ENCODE data around the gene WWOX.

The WWOX gene

DNA sequence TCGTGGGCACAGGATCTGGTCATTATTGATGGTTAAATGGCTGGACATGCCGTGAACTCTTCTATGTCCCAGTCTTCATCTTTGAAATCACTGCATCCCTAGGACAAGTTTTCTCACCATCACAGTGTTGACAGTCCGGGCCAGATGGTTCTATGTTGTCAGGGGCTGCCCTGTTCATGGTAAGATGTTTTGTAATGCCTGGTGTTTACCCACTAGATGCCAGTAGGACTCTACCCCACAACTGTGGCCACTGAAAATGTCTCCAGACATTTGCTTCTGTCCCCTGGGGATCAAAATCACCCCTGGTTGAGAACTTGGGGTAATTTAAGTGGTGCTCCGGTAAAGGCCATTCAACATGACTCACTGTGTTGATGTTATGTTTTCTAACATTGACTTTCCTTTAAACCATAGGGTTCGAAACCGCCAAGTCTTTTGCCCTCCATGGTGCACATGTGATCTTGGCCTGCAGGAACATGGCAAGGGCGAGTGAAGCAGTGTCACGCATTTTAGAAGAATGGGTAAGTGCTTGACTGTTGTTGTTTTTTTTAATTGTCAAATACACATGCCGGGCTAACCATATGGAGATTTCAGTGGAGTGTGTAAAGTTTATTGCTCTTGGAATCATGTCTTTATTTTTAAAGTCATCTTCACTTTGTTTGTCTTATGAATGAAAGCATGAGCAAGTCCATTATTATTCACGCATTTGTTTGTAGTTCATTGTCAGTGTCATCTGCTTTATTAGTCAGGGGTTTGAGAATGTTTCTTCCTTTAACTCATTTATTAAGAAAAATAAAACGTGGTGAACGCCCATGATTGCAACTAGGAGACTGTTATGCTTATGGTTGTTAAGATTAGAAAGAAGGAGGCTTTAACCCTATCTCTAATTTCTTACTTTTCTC, 64.6 kb downstream of the WWOX start:
- Mint-ChIP-seq H3K27ac (ENCODE audit: low read depth) (no peak overlapping the region), H3K4me1 (peaks cover 11% of the 10 kb centered on the region), H3K36me3 (ENCODE audit: insufficient read depth) (peaks cover 2% of the 10 kb centered on the region), H3K27me3 (no peaks in the 10 kb centered on the region), H3K4me3 (no peak overlapping the region), H3K9me3 (peaks cover 6% of the 10 kb centered on the region)
- ATAC-seq (replicated peaks; ENCODE audit: extremely low read depth, poor library complexity, severe bottlenecking) (no peak), DNase-seq (ENCODE audit: low spot score in 2 of 2) (no peak)

DNA sequence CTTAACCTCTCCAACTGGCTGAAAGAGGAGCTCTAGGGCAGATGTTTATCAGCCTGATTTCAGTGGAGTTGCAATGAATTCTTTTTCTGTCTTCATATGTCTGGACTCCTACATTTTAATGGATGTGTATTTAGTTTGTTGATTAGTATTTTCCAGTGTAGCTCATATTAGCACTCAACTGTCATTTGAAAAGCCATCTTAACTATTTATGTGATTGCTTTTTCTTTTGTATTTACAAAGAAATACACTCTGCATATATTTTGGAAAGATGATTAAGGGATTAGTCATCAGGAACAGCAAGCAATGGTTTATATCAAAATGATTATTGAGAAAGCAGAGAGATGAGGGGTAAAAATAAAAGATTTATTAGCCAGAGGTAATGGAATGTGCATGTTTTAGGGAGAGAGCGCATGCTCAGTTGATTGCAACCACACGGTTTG, 71.1 kb downstream of the WWOX start:
- H3K4me3 Mint-ChIP-seq, result no peak overlapping the region
- no peak for DNase-seq (ENCODE audit: low spot score in 2 of 2)

DNA sequence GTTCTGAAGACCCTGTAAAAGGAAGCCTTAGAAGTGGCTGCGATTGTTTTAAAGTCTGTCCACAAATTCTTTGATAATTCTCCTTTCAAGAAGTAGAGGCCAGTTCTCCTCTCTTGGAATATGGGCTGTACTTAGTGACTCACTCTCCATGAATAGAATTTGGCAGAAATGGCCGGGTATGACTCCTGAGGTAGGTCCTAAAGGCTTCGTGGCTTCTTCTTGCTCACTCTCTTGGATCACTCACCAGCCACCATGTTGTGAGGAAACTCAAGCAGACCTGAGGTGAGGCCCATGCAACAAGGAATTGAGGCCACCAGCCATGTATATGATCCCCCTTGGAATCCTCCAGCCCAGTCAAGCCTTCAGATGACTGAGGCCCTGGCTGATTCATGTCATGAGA, 75.8 kb downstream of the WWOX start:
- Mint-ChIP-seq H3K9me3 (no peaks in the 10 kb centered on the region), H3K4me1 (no peaks in the 10 kb centered on the region), H3K27me3 (no peaks in the 10 kb centered on the region), H3K4me3 (no peak overlapping the region), H3K36me3 (ENCODE audit: insufficient read depth) (no peaks in the 10 kb centered on the region), H3K27ac (ENCODE audit: low read depth) (no peak overlapping the region)
- ATAC-seq (replicated peaks; ENCODE audit: extremely low read depth, poor library complexity, severe bottlenecking) (no peak), DNase-seq (ENCODE audit: low spot score in 2 of 2) (no peak)

More for the DNA sequence above, 71.1 kb downstream of the WWOX start:
- no peaks in the 10 kb centered on the region for H3K4me1 Mint-ChIP-seq
- H3K27ac Mint-ChIP-seq (ENCODE audit: low read depth), result no peak overlapping the region
- H3K9me3 Mint-ChIP-seq, result no peaks in the 10 kb centered on the region
- no peaks in the 10 kb centered on the region for H3K27me3 Mint-ChIP-seq
- ATAC-seq (replicated peaks; ENCODE audit: extremely low read depth, poor library complexity, severe bottlenecking), result no peak
- H3K36me3 Mint-ChIP-seq (ENCODE audit: insufficient read depth), result peaks cover 2% of the 10 kb centered on the region

DNA sequence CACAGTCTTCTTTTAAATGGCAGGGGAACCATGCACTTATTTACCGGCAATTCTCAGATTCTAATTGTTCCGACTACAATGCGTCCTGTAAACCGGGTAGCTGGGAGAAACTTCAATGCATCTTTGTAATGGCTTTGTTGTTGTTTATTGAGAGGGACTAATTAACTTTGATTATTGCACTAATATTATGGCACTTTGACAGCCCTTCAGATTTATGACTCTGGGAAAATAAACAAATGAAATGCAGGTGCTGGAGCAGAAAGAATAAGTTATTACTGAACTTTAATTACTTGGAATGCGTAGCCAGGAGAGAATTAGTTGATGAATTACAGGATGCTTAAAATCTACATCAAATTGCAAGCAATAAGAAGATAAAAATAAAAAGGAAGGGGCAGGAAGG, 77.0 kb downstream of the WWOX start:
- no peaks in the 10 kb centered on the region for H3K9me3 Mint-ChIP-seq
- H3K4me3 Mint-ChIP-seq, result no peak overlapping the region
- DNase-seq (ENCODE audit: low spot score in 2 of 2) (no peak), ATAC-seq (replicated peaks; ENCODE audit: extremely low read depth, poor library complexity, severe bottlenecking) (no peak)
- H3K27ac Mint-ChIP-seq (ENCODE audit: low read depth), result no peak overlapping the region
- H3K4me1 Mint-ChIP-seq, result no peaks in the 10 kb centered on the region
- no peaks in the 10 kb centered on the region for H3K36me3 Mint-ChIP-seq (ENCODE audit: insufficient read depth)
- no peaks in the 10 kb centered on the region for H3K27me3 Mint-ChIP-seq

DNA sequence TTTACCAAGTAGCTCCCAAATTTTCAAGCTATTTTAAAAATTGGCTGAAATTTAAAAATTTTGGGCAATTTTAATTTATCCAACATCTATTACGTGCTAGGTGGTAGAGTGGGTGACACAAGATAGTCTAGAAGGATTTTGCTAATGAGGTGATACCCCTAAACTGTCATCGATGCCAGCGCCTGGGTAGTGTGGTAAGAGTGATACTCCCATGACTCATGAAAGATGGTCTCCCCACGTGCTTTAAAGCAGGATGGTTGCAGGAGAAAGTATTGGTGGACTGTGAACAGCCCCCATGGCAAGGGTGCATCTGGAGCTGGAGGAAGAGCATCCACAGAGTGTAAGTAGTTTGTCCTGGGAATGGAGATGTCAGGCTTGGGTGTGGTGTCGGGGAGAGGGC, 77.8 kb downstream of the WWOX start:
- Mint-ChIP-seq H3K4me1 (no peaks in the 10 kb centered on the region), H3K4me3 (no peak overlapping the region), H3K27ac (ENCODE audit: low read depth) (no peak overlapping the region), H3K36me3 (ENCODE audit: insufficient read depth) (no peaks in the 10 kb centered on the region), H3K27me3 (no peaks in the 10 kb centered on the region), H3K9me3 (no peaks in the 10 kb centered on the region)
- ATAC-seq (replicated peaks; ENCODE audit: extremely low read depth, poor library complexity, severe bottlenecking) (no peak), DNase-seq (ENCODE audit: low spot score in 2 of 2) (no peak)

DNA sequence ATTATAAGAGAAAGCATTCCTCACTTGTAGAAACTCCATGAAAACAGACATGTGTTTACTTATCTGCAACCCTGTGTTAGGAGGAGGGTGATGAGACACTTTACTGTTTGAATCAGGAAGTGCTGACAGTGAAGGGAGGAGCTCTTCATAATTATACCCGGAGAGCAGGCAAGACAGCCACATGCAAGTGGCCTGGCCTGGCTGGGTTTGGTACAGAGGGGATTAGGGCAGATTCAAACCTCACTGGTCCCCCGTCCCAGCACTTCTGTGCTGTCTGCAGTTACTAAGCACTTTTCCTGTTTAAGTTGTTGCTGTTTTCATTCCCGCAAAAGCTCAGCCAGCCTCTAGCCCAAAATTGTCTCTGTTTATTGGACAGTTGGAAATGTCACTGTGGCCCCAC, 78.5 kb downstream of the WWOX start:
- Mint-ChIP-seq H3K4me1 (no peaks in the 10 kb centered on the region), H3K27me3 (no peaks in the 10 kb centered on the region), H3K27ac (ENCODE audit: low read depth) (no peak overlapping the region), H3K4me3 (no peak overlapping the region), H3K36me3 (ENCODE audit: insufficient read depth) (no peaks in the 10 kb centered on the region), H3K9me3 (no peaks in the 10 kb centered on the region)
- no peak for ATAC-seq (replicated peaks; ENCODE audit: extremely low read depth, poor library complexity, severe bottlenecking)
- no peak for DNase-seq (ENCODE audit: low spot score in 2 of 2)

DNA sequence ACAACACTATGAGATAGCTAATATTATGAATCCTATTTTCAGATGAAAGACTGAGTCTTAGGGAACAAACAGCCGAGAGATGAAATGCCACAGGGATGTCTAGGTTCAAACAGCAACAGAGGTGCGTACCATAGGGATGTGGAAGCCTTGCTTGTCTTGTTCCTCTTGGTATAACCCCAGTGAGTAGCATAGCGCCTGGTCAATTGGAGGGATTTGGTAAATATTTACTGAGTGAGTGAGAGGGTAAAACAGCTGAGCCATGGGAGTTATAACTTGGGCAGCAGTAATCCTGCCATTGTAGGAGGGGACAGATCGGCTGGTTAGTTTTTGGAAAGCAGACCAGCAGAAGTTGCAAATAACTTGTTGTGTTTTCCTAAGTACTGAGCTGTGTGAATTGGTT, 80.2 kb downstream of the WWOX start:
- DNase-seq (ENCODE audit: low spot score in 2 of 2), result no peak
- Mint-ChIP-seq H3K27me3 (no peaks in the 10 kb centered on the region), H3K36me3 (ENCODE audit: insufficient read depth) (no peaks in the 10 kb centered on the region), H3K9me3 (no peaks in the 10 kb centered on the region), H3K27ac (ENCODE audit: low read depth) (no peak overlapping the region), H3K4me1 (no peaks in the 10 kb centered on the region), H3K4me3 (no peak overlapping the region)
- no peak for ATAC-seq (replicated peaks; ENCODE audit: extremely low read depth, poor library complexity, severe bottlenecking)

DNA sequence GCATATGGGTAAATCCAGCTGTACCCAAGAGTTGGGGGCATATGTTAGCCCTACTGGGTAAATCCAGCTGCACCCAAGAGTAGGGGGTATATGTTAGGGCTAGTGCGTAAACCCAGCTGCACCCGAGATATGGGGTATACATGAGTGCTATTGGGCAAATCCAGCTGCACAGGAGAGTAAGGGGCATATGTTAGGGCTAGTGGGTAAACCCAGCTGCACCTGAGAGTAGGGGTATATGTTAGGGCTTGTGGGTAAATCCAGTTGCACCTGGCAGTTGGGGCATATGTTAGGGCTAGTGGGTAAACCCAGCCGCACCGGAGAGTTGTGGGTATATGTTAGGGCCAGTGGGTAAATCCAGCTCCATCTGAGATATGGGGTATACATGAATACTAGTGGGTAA, 80.9 kb downstream of the WWOX start:
- Mint-ChIP-seq H3K4me1 (no peaks in the 10 kb centered on the region), H3K36me3 (ENCODE audit: insufficient read depth) (no peaks in the 10 kb centered on the region), H3K27me3 (no peaks in the 10 kb centered on the region), H3K27ac (ENCODE audit: low read depth) (no peak overlapping the region), H3K9me3 (no peaks in the 10 kb centered on the region), H3K4me3 (no peak overlapping the region)
- no peak for ATAC-seq (replicated peaks; ENCODE audit: extremely low read depth, poor library complexity, severe bottlenecking)
- no peak for DNase-seq (ENCODE audit: low spot score in 2 of 2)

DNA sequence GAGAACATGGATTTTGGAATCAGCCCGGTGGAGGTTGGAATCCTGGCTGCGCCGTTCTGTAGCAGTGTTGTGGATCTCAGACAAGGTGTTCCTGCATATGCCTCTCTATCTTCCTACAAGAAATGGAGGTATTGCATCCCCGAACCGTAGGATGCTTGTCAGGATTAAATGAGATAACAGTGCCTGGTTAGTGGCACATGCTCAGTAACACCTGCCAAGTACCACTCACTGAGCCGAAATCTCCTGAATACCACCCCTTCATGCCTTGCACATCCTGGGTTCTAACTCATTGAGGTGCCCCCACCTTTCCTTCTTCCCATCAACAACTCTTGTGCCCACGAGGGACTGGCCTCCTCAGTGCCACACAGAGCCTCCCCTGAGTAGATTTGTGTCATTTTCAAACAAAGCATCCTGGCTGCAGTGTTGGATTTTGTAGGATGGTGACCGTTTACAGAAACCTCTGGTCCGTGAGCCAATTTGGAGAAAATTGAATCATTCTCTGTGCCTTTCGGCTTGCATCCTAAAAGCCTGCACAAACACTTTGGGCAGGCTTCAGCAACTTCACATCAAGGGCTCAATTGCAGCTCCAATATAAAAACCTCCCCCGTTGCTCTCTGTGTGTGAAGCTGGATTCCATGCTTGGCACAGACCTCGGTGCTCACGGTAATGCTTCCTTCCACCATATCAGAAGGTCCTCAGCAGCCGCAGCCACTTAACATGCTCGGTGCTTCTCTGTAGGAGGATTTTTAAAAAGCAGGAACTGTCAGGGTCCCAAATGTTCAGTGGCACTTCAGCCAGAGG, 84.2 kb downstream of the WWOX start:
- H3K9me3 Mint-ChIP-seq, result no peaks in the 10 kb centered on the region
- no peaks in the 10 kb centered on the region for H3K27me3 Mint-ChIP-seq
- no peaks in the 10 kb centered on the region for H3K4me1 Mint-ChIP-seq
- no peaks in the 10 kb centered on the region for H3K36me3 Mint-ChIP-seq (ENCODE audit: insufficient read depth)
- no peak overlapping the region for H3K27ac Mint-ChIP-seq (ENCODE audit: low read depth)
- no peak for ATAC-seq (replicated peaks; ENCODE audit: extremely low read depth, poor library complexity, severe bottlenecking)
- no peak overlapping the region for H3K4me3 Mint-ChIP-seq
- no peak for DNase-seq (ENCODE audit: low spot score in 2 of 2)

DNA sequence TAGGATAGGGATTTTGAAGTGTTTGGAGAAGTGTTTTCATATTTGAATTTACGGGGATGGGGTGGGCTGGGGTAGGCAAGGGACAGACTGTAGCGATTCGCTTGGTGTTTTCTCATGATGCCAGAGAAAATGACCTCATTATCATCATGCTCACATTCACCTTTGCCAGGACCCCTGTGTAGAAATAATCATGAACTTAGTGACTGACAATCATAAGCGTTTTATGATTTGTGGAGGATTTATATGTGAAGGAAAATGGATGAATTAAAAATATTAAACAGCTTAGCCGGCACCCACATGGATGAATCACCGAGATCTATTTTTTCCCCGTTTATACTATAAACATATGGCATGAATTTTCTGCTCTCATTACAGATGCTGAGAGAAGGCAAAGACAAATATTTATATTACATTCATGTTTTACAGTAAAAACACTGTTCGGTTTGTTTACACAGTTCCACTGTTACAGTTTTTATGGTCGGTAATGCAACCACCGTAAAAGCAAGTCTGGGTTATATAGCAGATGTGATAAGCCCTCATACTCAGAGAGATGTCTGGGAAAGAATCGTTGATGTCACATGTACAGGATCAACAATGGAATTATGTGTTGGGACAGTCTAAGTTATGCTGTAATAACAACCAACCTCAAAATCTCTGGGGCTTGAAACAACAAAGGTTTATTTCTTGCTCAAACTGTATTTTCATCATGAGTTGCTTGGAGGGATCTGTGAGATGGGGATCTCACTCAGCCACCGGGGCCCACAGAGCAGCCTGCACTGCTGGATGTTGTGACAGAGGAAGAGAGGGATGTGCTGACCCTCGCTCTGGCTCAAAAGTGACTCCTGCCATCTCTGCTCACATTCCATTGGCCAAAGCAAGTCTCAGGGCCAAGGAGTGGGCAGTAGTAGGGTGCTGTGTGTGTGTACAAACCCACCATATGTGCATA, 85.1 kb downstream of the WWOX start:
- no peaks in the 10 kb centered on the region for H3K36me3 Mint-ChIP-seq (ENCODE audit: insufficient read depth)
- H3K27me3 Mint-ChIP-seq, result no peaks in the 10 kb centered on the region
- DNase-seq (ENCODE audit: low spot score in 2 of 2) (no peak), ATAC-seq (replicated peaks; ENCODE audit: extremely low read depth, poor library complexity, severe bottlenecking) (no peak)
- no peaks in the 10 kb centered on the region for H3K9me3 Mint-ChIP-seq
- no peak overlapping the region for H3K4me3 Mint-ChIP-seq
- H3K27ac Mint-ChIP-seq (ENCODE audit: low read depth), result no peak overlapping the region
- H3K4me1 Mint-ChIP-seq, result no peaks in the 10 kb centered on the region

DNA sequence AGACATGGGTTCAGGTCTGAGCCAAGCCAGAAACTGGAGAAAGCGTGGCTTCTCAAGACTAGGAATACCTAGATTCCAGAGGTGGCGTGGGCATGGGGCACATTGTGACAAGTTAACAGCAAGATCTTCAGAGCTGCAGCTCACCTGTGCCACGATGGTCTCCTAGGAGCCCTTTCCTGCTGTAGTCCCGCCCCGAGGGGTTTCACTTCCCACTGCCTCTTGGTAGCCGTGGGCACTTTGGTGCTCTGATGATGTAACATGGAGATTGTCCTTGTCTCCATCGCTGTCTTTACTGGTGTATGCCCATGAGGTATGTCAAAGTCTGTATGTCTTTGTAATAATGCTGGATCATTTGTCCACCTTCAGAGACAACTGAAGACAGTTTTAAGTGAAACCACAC, 89.7 kb downstream of the WWOX start:
- ATAC-seq (replicated peaks; ENCODE audit: extremely low read depth, poor library complexity, severe bottlenecking) (no peak), DNase-seq (ENCODE audit: low spot score in 2 of 2) (no peak)
- Mint-ChIP-seq H3K36me3 (ENCODE audit: insufficient read depth) (no peaks in the 10 kb centered on the region), H3K4me3 (no peak overlapping the region), H3K27ac (ENCODE audit: low read depth) (no peak overlapping the region), H3K27me3 (no peaks in the 10 kb centered on the region), H3K9me3 (no peaks in the 10 kb centered on the region), H3K4me1 (no peaks in the 10 kb centered on the region)

DNA sequence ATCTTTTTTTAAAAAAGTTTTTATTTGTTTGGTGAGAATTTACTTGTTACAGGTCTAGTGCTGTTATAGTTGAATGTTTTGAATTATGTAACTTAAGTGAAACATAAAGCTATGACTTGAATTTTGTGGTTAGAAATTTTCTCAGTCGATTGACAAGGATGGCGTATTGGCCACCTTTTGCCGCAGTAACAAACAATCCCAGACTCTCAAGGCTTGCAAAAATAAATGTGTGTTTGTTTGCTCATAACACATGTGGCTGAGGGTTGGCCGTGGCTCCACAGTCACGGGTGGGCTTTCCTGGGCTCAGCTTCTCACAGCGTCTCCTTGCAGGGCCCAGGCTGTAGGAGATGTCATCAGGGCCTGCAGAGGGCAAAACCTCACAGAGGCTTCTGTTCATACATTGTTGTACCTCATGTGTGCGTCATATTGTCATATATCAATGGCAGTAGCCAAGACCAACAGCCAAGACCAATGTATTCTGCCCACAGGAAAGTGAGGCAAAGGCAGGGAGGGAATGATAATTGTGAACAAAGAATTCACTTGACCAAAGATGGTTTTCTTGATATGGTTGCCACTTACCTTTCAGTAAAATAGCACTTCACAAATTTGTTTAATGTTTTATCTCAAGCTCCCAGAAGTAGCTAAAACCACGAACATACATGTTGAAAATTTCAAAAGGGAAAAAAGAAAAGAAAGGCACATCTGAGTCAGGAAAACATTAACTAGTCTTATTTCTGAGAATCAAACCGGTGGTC, 93.5 kb downstream of the WWOX start:
- Mint-ChIP-seq H3K4me3 (no peak overlapping the region), H3K9me3 (no peaks in the 10 kb centered on the region), H3K4me1 (no peaks in the 10 kb centered on the region), H3K27me3 (no peaks in the 10 kb centered on the region), H3K36me3 (ENCODE audit: insufficient read depth) (peaks cover 2% of the 10 kb centered on the region), H3K27ac (ENCODE audit: low read depth) (no peak overlapping the region)
- DNase-seq (ENCODE audit: low spot score in 2 of 2), result no peak
- ATAC-seq (replicated peaks; ENCODE audit: extremely low read depth, poor library complexity, severe bottlenecking), result no peak

Data from central memory CD8-positive, alpha-beta T cell (primary cell).